DOHH2 (cell line): Measurements from ENCODE around the gene AQP9.

Experiments
- H3F3A ChIP-seq: fragments of 200-600 bp; sonication (generic), shearing (Covaris generic); 2 replicates; pipeline ENCODE4 v1.6.0; 2016; ENCODE audit warnings: antibody characterized with exemption, mild to moderate bottlenecking; ENCODE audit not compliant: control insufficient read depth, insufficient read depth
- H3K27ac ChIP-seq: fragments of 200-600 bp; sonication (generic); 2 replicates; pipeline ENCODE4 v1.5.1; 2014; ENCODE audit warnings: low read depth, mild to moderate bottlenecking, low read length, moderate library complexity
- H3K27me3 ChIP-seq: fragments of 200-600 bp; sonication (generic); 2 replicates; pipeline ENCODE4 v1.6.1; 2014; ENCODE audit warnings: mild to moderate bottlenecking, low read length, mixed read lengths; ENCODE audit not compliant: control insufficient read depth
- H3K36me3 ChIP-seq: fragments of 200-600 bp; sonication (generic); 2 replicates; pipeline ENCODE4 v1.6.1; 2014; ENCODE audit warnings: mild to moderate bottlenecking, low read length, moderate library complexity, mixed read lengths; ENCODE audit not compliant: control insufficient read depth
- H3K4me1 ChIP-seq: fragments of 200-600 bp; sonication (generic); 2 replicates; pipeline ENCODE4 v1.6.1; 2014; ENCODE audit warnings: mild to moderate bottlenecking, low read length, mixed read lengths; ENCODE audit not compliant: control insufficient read depth
- H3K4me2 ChIP-seq: fragments of 200-600 bp; sonication (generic); 2 replicates; pipeline ENCODE4 v1.6.0; 2014; ENCODE audit warnings: mild to moderate bottlenecking, low read length, moderate library complexity
- H3K4me3 ChIP-seq: fragments of 200-600 bp; sonication (generic); 2 replicates; pipeline ENCODE4 v1.5.1; 2014; ENCODE audit warnings: mild to moderate bottlenecking, low read length, mixed read lengths
- H3K79me2 ChIP-seq: fragments of 200-600 bp; sonication (generic); 2 replicates; pipeline ENCODE4 v1.6.1; 2014; ENCODE audit warnings: mild to moderate bottlenecking, low read length, mixed read lengths; ENCODE audit not compliant: control insufficient read depth
- H3K9me2 ChIP-seq: fragments of 200-600 bp; sonication (generic); replicated peaks from 2 replicates; pipeline ENCODE4 v1.6.1; 2014; ENCODE audit warnings: mild to moderate bottlenecking, low read length, mixed read lengths; ENCODE audit not compliant: control insufficient read depth
- H3K9me3 ChIP-seq: fragments of 200-600 bp; sonication (generic); 2 replicates; pipeline ENCODE4 v1.6.1; 2014; ENCODE audit warnings: antibody characterized with exemption, low read length, mixed read lengths; ENCODE audit not compliant: control insufficient read depth, insufficient read depth
- H4K20me1 ChIP-seq: fragments of 200-600 bp; sonication (generic); 2 replicates; pipeline ENCODE4 v1.6.0; 2014; ENCODE audit warnings: low read depth, mild to moderate bottlenecking, antibody characterized with exemption, low read length, moderate library complexity; ENCODE audit not compliant: control insufficient read depth, insufficient read depth
- EZH2phosphoT487 ChIP-seq: fragments of 200-600 bp; sonication (generic); IDR thresholded peaks from 2 replicates; pipeline ENCODE4 v1.6.1; 2017; ENCODE audit warnings: borderline replicate concordance, mild to moderate bottlenecking, antibody characterized with exemption, low read length, moderate library complexity, mixed read lengths
- TF ChIP-seq, protein P1 (sequence below): fragments of 200-600 bp; sonication (generic); IDR thresholded peaks from one replicate; pipeline ENCODE4 v1.5.1; 2014; ENCODE audit warnings: antibody characterized with exemption, mild to moderate bottlenecking, low read depth, low read length; ENCODE audit not compliant: poor library complexity, severe bottlenecking

Gene AQP9

DNA sequence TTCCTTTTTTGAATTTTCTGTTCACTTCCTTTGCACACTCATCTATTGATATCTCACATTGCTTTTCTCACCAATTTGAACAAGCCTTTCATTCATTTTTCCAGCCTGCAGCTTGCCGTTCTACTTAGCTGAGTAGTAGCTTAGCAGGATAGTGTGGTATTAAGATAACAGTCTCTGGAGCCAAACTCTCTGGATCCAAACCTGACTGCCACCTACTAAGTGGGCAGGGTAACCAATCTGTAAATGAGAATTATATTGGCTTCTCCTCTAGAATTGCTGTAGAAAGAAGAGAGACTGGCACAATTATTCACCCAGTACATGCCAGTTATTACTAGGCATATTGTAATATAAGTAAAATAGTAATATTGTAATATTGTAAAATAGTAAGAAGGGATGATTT lies 40.5 kb downstream of the AQP9 start:
- H3K4me1 ChIP-seq = no peaks in the 10 kb centered on the region
- TF ChIP-seq EZH2phosphoT487 = no peak
- TF ChIP-seq, protein P1, sequence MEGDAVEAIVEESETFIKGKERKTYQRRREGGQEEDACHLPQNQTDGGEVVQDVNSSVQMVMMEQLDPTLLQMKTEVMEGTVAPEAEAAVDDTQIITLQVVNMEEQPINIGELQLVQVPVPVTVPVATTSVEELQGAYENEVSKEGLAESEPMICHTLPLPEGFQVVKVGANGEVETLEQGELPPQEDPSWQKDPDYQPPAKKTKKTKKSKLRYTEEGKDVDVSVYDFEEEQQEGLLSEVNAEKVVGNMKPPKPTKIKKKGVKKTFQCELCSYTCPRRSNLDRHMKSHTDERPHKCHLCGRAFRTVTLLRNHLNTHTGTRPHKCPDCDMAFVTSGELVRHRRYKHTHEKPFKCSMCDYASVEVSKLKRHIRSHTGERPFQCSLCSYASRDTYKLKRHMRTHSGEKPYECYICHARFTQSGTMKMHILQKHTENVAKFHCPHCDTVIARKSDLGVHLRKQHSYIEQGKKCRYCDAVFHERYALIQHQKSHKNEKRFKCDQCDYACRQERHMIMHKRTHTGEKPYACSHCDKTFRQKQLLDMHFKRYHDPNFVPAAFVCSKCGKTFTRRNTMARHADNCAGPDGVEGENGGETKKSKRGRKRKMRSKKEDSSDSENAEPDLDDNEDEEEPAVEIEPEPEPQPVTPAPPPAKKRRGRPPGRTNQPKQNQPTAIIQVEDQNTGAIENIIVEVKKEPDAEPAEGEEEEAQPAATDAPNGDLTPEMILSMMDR = no peak
- no peaks in the 10 kb centered on the region for H4K20me1 ChIP-seq
- H3K4me3 ChIP-seq = no peak overlapping the region
- no peaks in the 10 kb centered on the region for H3K9me2 ChIP-seq
- H3K27me3 ChIP-seq = peaks cover 3% of the 10 kb centered on the region; the same call in 1 of the 2 replicates
- no peak overlapping the region for H3K4me2 ChIP-seq
- H3K36me3 ChIP-seq = no peaks in the 10 kb centered on the region
- H3K9me3 ChIP-seq = no peaks in the 10 kb centered on the region
- H3F3A ChIP-seq = no peaks in the 10 kb centered on the region
- no peaks in the 10 kb centered on the region for H3K79me2 ChIP-seq
- no peak overlapping the region for H3K27ac ChIP-seq

DNA sequence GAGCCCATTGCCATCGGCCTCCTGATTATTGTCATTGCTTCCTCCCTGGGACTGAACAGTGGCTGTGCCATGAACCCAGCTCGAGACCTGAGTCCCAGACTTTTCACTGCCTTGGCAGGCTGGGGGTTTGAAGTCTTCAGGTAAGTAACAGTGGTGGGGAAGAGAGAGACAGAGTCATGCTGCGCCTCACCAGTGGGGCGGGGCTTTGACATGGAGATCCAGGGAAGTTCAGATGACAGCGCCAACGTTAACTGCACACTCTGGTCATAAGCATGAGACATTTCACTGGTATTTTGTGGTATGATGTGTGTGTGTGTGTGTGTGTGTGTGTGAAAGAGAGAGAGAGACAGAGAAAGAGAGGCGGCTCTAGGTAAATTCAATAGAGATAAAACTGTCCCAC lies 41.0 kb downstream of the AQP9 start:
- Histone ChIP-seq H3F3A (no peaks in the 10 kb centered on the region), H3K4me2 (no peak overlapping the region), H3K4me3 (no peak overlapping the region), H3K4me1 (no peaks in the 10 kb centered on the region), H3K27ac (no peak overlapping the region), H3K36me3 (no peaks in the 10 kb centered on the region), H3K9me3 (no peaks in the 10 kb centered on the region), H3K79me2 (no peaks in the 10 kb centered on the region), H3K27me3 (peaks cover 3% of the 10 kb centered on the region; the same call in 1 of the 2 replicates), H3K9me2 (no peaks in the 10 kb centered on the region), H4K20me1 (no peaks in the 10 kb centered on the region)
- TF ChIP-seq, protein P1 = no peak
- no peak for TF ChIP-seq EZH2phosphoT487

DNA sequence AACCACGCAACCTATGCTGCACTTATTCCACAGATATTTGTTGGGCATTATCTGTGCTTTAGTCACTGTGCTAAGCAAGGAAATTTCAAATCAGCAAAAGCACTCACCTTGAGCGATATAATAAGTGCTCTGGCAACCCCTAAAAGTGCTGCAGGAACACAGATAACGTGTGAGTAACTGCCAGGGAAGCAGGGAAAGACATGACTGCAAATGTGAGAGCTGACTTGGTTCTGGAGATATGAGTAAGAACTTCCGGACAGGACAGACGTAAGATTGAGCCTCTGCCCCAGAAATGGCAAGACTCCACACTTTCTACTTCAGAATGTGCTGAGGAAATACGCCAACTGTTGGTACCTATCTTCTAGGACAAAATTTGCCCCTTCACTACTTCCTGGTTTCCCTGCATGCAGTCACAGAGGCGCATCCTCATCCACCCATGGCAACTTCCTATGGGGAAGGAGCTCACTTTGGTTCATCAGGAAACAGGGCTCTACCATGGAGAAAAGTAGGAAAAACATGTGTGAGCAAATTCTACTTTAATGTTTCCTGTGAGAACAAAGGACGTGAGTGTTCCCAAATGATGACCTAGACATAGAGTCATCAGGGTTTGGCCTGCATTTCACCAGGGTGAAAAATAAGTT lies 41.7 kb downstream of the AQP9 start:
- Histone ChIP-seq H3K36me3 (no peaks in the 10 kb centered on the region), H3K4me1 (no peaks in the 10 kb centered on the region), H3K27me3 (peaks cover 3% of the 10 kb centered on the region; the same call in 1 of the 2 replicates), H3F3A (no peaks in the 10 kb centered on the region), H3K4me3 (no peak overlapping the region), H3K27ac (no peak overlapping the region), H4K20me1 (no peaks in the 10 kb centered on the region), H3K4me2 (no peak overlapping the region), H3K79me2 (no peaks in the 10 kb centered on the region), H3K9me3 (no peaks in the 10 kb centered on the region), H3K9me2 (no peaks in the 10 kb centered on the region)
- no peak for TF ChIP-seq EZH2phosphoT487
- TF ChIP-seq, protein P1 = no peak
